Naive thymus-derived CD4-positive, alpha-beta T cell (primary cell): ENCODE data around the gene ARL6IP1. TPM values are rescaled to one million over a fixed set of nuclear protein-coding genes. Genes with fewer than 3 reads are reported as not detected.

Experiments used
- polyA plus RNA-seq, 2 donors: library from polyadenylated mRNA; unstranded; fragments of 300-500 nt; fragmentation: Illumina TruSeq; gene quantifications; one replicate each; pipeline ENCODE4 v1.2.3, GENCODE V29; 2021
- total RNA-seq, 6 experiments: library from RNA in 5 of 6; stranded (reverse) in 5 of 6; gene quantifications; 1 replicate in 5 of 6; 2 replicates in 1 of 6; pipeline ENCODE4 v1.2.3 and lab custom pipeline; 2021 to 2026

Gene ARL6IP1
- total and polyA plus RNA-seq, 7 experiments from 2014 or later, result 82.9 to 208 (median 102) TPM

Other genes starting within 250 kb of the ARL6IP1 start
- 10 to 100 TPM; 56.0 to 95.0 (median 63.3) TPM for gene NOMO2, start 239.5 kb downstream of the ARL6IP1 start, total RNA-seq
- gene NOMO2, start 239.5 kb downstream of the ARL6IP1 start, polyA plus RNA-seq, result 10 to 100 TPM; 61.6 to 70.1 TPM
- gene RPS15A, start 11.2 kb downstream of the ARL6IP1 start, total RNA-seq, result 1,000 to 10,000 TPM; 2,060 to 3,897 (median 3,815) TPM
- 1,000 to 10,000 TPM; 4,571 to 5,300 TPM for gene RPS15A, start 11.2 kb downstream of the ARL6IP1 start, polyA plus RNA-seq
- gene SMG1, start 124.9 kb upstream of the ARL6IP1 start, total RNA-seq, result 100 to 1,000 TPM; 154 to 181 (median 164) TPM
- 10 to 100 TPM; 16.0 to 16.7 TPM for gene SMG1, start 124.9 kb upstream of the ARL6IP1 start, polyA plus RNA-seq
- gene TMC7, start 182.4 kb upstream of the ARL6IP1 start, total RNA-seq, result under 1 TPM in 1 of 5 experiments, not detected in 4; 0.07 TPM
- not detected for gene TMC7, start 182.4 kb upstream of the ARL6IP1 start, polyA plus RNA-seq